ENCODE data around the gene GFRA4.

The GFRA4 gene

GRCh38 chr20:3673221-3674070, 10.2 kb upstream of the GFRA4 start:
- CTCF ChIA-PET: interaction anchor here (1.3 to 14.4 kb wide), 6 partner anchors 14 to 95 kb away, joined by 4 to 121 read pairs (median 4); partner anchors contain the start of gene SIGLEC1

GRCh38 chr20:3672547-3673171, 9.5 kb upstream of the GFRA4 start:
- Histone ChIP-seq H3K27ac (ENCODE audit: insufficient read depth in 1 of 2, low read depth in 1 of 2, low read length in 2 of 2, poor library complexity in 1 of 2, severe bottlenecking in 2 of 2) (no peak overlapping the region), H3K4me3 (ENCODE audit: control insufficient read depth in 1 of 7, extremely low read depth in 1 of 7, insufficient read depth in 4 of 7, low read depth in 2 of 7, low read length in 6 of 7) (peak overlapping the region in 4 of 7 experiments; percentile 42 to 60 (median 52)), H3K4me1 (ENCODE audit: control extremely low read depth in 1 of 4, control insufficient read depth in 4 of 4, insufficient read depth in 4 of 4, low read length in 3 of 4) (peaks cover 0 to 14% (median 9%) of the 10 kb centered on the region in 4 experiments), H3K36me3 (ENCODE audit: control insufficient read depth in 4 of 4, insufficient read depth in 4 of 4, low read length in 3 of 4) (no peaks in the 10 kb centered on the region), H3K9me3 (ENCODE audit: control extremely low read depth in 1 of 5, control insufficient read depth in 4 of 5, insufficient read depth in 2 of 5, low read depth in 1 of 5, low read length in 4 of 5) (no peaks in the 10 kb centered on the region), H3K27me3 (replicated peaks in 2 of 5; ENCODE audit: control insufficient read depth in 4 of 5, insufficient read depth in 5 of 5, low read length in 4 of 5) (peaks cover 0 to 71% (median 19%) of the 10 kb centered on the region in 5 experiments)
- DNase-seq: peak in 2 of 3 donors; percentile 53 to 62
- WGBS (ENCODE audit: insufficient coverage): 2% methylated on average over 54 of the region's 58 CpGs
- ChIA-PET CTCF (interaction anchor here (0.6 to 14.4 kb wide), 6 partner anchors 14 to 106 kb away, joined by 3 to 121 read pairs (median 4); partner anchors contain the start of gene SIGLEC1), POLR2A (no interaction called here)

More at GRCh38 chr20:3673221-3674070, 10.2 kb upstream of the GFRA4 start:
- Histone ChIP-seq H3K27ac (ENCODE audit: insufficient read depth in 1 of 2, low read depth in 1 of 2, low read length in 2 of 2, poor library complexity in 1 of 2, severe bottlenecking in 2 of 2) (no peak overlapping the region), H3K4me3 (ENCODE audit: control insufficient read depth in 1 of 7, extremely low read depth in 1 of 7, insufficient read depth in 4 of 7, low read depth in 2 of 7, low read length in 6 of 7) (peak overlapping the region in 3 of 7 experiments; percentile 48 to 60 (median 57)), H3K9me3 (ENCODE audit: control extremely low read depth in 1 of 5, control insufficient read depth in 4 of 5, insufficient read depth in 2 of 5, low read depth in 1 of 5, low read length in 4 of 5) (no peaks in the 10 kb centered on the region), H3K27me3 (replicated peaks in 2 of 5; ENCODE audit: control insufficient read depth in 4 of 5, insufficient read depth in 5 of 5, low read length in 4 of 5) (peaks cover 0 to 78% (median 23%) of the 10 kb centered on the region in 5 experiments), H3K4me1 (ENCODE audit: control extremely low read depth in 1 of 4, control insufficient read depth in 4 of 4, insufficient read depth in 4 of 4, low read length in 3 of 4) (peaks cover 0 to 14% (median 9%) of the 10 kb centered on the region in 4 experiments), H3K36me3 (ENCODE audit: control insufficient read depth in 4 of 4, insufficient read depth in 4 of 4, low read length in 3 of 4) (no peaks in the 10 kb centered on the region)
- no peak for DNase-seq
- POLR2A ChIA-PET: no interaction called here
- WGBS (ENCODE audit: insufficient coverage): 35% methylated on average over 88 of the region's 90 CpGs

DNA sequence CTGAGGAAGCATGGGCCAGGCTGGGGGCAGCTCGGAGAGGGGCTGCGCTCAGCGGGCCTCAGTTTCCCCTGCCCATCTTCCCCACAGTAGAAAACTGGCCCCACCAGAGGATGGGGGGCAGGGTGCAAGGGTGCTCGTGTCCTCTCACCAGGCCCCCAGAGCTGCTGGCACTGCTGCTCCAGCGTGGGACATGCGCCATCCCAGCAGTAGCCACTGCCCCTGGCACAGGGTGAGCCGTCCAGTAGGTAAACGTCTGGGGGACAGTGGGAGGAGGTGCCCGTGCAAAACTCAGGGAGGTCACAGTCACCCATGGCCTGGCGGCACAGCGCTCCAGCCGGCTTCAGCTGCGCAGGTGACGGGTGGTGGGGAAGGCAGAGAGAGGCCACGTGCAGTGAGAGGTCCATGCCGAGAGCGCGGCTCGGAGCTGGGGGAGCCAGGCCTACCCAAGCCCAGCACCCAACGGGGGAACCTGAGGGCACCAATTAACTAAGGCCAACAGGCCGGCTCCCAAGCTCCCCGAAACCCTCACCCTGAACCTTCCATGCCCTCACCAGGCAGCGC, 8.9 kb upstream of the GFRA4 start:
- Histone ChIP-seq H3K27ac (ENCODE audit: insufficient read depth in 1 of 2, low read depth in 1 of 2, low read length in 2 of 2, poor library complexity in 1 of 2, severe bottlenecking in 2 of 2) (no peak overlapping the region), H3K4me3 (ENCODE audit: control insufficient read depth in 1 of 7, extremely low read depth in 1 of 7, insufficient read depth in 4 of 7, low read depth in 2 of 7, low read length in 6 of 7) (peak overlapping the region in 3 of 7 experiments; percentile 42 to 60 (median 57)), H3K36me3 (ENCODE audit: control insufficient read depth in 4 of 4, insufficient read depth in 4 of 4, low read length in 3 of 4) (no peaks in the 10 kb centered on the region), H3K27me3 (replicated peaks in 2 of 5; ENCODE audit: control insufficient read depth in 4 of 5, insufficient read depth in 5 of 5, low read length in 4 of 5) (peaks cover 0 to 66% (median 19%) of the 10 kb centered on the region in 5 experiments), H3K9me3 (ENCODE audit: control extremely low read depth in 1 of 5, control insufficient read depth in 4 of 5, insufficient read depth in 2 of 5, low read depth in 1 of 5, low read length in 4 of 5) (no peaks in the 10 kb centered on the region), H3K4me1 (ENCODE audit: control extremely low read depth in 1 of 4, control insufficient read depth in 4 of 4, insufficient read depth in 4 of 4, low read length in 3 of 4) (peaks cover 0 to 14% (median 9%) of the 10 kb centered on the region in 4 experiments)
- POLR2A ChIA-PET: no interaction called here
- CTCF ChIA-PET: interaction anchor here (0.6 to 14.4 kb wide), 6 partner anchors 13 to 106 kb away, joined by 3 to 121 read pairs (median 4); partner anchors contain the start of gene SIGLEC1
- 39% methylated on average over 14 of the region's 23 CpGs for WGBS (ENCODE audit: insufficient coverage)
- DNase-seq: no peak

DNA sequence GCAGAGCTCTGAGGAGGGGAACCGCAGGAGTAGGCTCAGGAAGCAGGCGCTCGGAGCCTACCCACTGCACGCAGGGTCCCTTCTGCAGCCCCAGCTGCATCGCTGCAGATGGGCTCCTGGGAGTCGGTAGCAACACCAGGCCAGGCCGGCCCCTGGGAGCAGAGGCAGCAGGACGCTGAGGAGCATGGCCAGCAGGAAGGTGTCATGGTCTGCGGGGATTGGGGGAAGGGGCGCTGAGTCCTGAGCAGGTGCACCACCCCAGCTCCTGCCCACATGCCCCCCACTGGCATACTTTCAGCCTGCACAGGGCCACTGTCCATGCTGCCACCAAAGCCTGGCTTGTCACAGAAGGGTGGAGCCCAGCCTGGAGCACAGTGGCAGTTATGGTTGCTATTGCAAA, 7.7 kb upstream of the GFRA4 start:
- Histone ChIP-seq H3K4me3 (ENCODE audit: control insufficient read depth in 1 of 7, extremely low read depth in 1 of 7, insufficient read depth in 4 of 7, low read depth in 2 of 7, low read length in 6 of 7) (no peak overlapping the region), H3K27ac (ENCODE audit: insufficient read depth in 1 of 2, low read depth in 1 of 2, low read length in 2 of 2, poor library complexity in 1 of 2, severe bottlenecking in 2 of 2) (no peak overlapping the region), H3K36me3 (ENCODE audit: control insufficient read depth in 4 of 4, insufficient read depth in 4 of 4, low read length in 3 of 4) (no peaks in the 10 kb centered on the region), H3K4me1 (ENCODE audit: control extremely low read depth in 1 of 4, control insufficient read depth in 4 of 4, insufficient read depth in 4 of 4, low read length in 3 of 4) (peaks cover 0 to 19% (median 14%) of the 10 kb centered on the region in 4 experiments), H3K9me3 (ENCODE audit: control extremely low read depth in 1 of 5, control insufficient read depth in 4 of 5, insufficient read depth in 2 of 5, low read depth in 1 of 5, low read length in 4 of 5) (no peaks in the 10 kb centered on the region), H3K27me3 (replicated peaks in 2 of 5; ENCODE audit: control insufficient read depth in 4 of 5, insufficient read depth in 5 of 5, low read length in 4 of 5) (peaks cover 0 to 61% (median 18%) of the 10 kb centered on the region in 5 experiments)
- WGBS (ENCODE audit: insufficient coverage): 79% methylated on average over 10 of the region's 10 CpGs
- DNase-seq: no peak
- POLR2A ChIA-PET: interaction anchor here (0.6 kb wide), 1 partner anchor 76 kb away, joined by 3 read pairs; no protein-coding TSS in a partner anchor
- CTCF ChIA-PET: interaction anchor here (0.8 to 14.4 kb wide), 2 partner anchors 27 to 39 kb away, joined by 4 to 121 read pairs; partner anchors contain the start of gene SIGLEC1

GRCh38 chr20:3670511-3670910, 7.3 kb upstream of the GFRA4 start:
- H3K27me3 ChIP-seq (replicated peaks in 2 of 5; ENCODE audit: control insufficient read depth in 4 of 5, insufficient read depth in 5 of 5, low read length in 4 of 5): peaks cover 0 to 57% (median 16%) of the 10 kb centered on the region in 5 experiments
- WGBS (ENCODE audit: insufficient coverage): 54% methylated on average over 5 of the region's 6 CpGs
- peaks cover 0 to 22% (median 15%) of the 10 kb centered on the region in 4 experiments for H3K4me1 ChIP-seq (ENCODE audit: control extremely low read depth in 1 of 4, control insufficient read depth in 4 of 4, insufficient read depth in 4 of 4, low read length in 3 of 4)
- H3K4me3 ChIP-seq (ENCODE audit: control insufficient read depth in 1 of 7, extremely low read depth in 1 of 7, insufficient read depth in 4 of 7, low read depth in 2 of 7, low read length in 6 of 7): no peak overlapping the region
- no peaks in the 10 kb centered on the region for H3K36me3 ChIP-seq (ENCODE audit: control insufficient read depth in 4 of 4, insufficient read depth in 4 of 4, low read length in 3 of 4)
- POLR2A ChIA-PET: interaction anchor here (0.6 kb wide), 1 partner anchor 76 kb away, joined by 3 read pairs; no protein-coding TSS in a partner anchor
- H3K9me3 ChIP-seq (ENCODE audit: control extremely low read depth in 1 of 5, control insufficient read depth in 4 of 5, insufficient read depth in 2 of 5, low read depth in 1 of 5, low read length in 4 of 5): no peaks in the 10 kb centered on the region
- DNase-seq: no peak
- CTCF ChIA-PET: interaction anchor here (0.8 to 14.4 kb wide), 2 partner anchors 28 to 40 kb away, joined by 4 to 121 read pairs; partner anchors contain the start of gene SIGLEC1
- H3K27ac ChIP-seq (ENCODE audit: insufficient read depth in 1 of 2, low read depth in 1 of 2, low read length in 2 of 2, poor library complexity in 1 of 2, severe bottlenecking in 2 of 2): no peak overlapping the region

GRCh38 chr20:3669710-3670367, 6.6 kb upstream of the GFRA4 start:
- DNase-seq: no peak
- Histone ChIP-seq H3K27me3 (replicated peaks in 2 of 5; ENCODE audit: control insufficient read depth in 4 of 5, insufficient read depth in 5 of 5, low read length in 4 of 5) (peaks cover 0 to 50% (median 14%) of the 10 kb centered on the region in 5 experiments), H3K36me3 (ENCODE audit: control insufficient read depth in 4 of 4, insufficient read depth in 4 of 4, low read length in 3 of 4) (no peaks in the 10 kb centered on the region), H3K4me1 (ENCODE audit: control extremely low read depth in 1 of 4, control insufficient read depth in 4 of 4, insufficient read depth in 4 of 4, low read length in 3 of 4) (peaks cover 0 to 22% (median 15%) of the 10 kb centered on the region in 4 experiments), H3K4me3 (ENCODE audit: control insufficient read depth in 1 of 7, extremely low read depth in 1 of 7, insufficient read depth in 4 of 7, low read depth in 2 of 7, low read length in 6 of 7) (no peak overlapping the region), H3K27ac (ENCODE audit: insufficient read depth in 1 of 2, low read depth in 1 of 2, low read length in 2 of 2, poor library complexity in 1 of 2, severe bottlenecking in 2 of 2) (no peak overlapping the region), H3K9me3 (ENCODE audit: control extremely low read depth in 1 of 5, control insufficient read depth in 4 of 5, insufficient read depth in 2 of 5, low read depth in 1 of 5, low read length in 4 of 5) (no peaks in the 10 kb centered on the region)
- ChIA-PET POLR2A (no interaction called here), CTCF (interaction anchor here (14.4 kb wide), 1 partner anchor 40 kb away, joined by 121 read pairs; the partner anchor contains the start of gene SIGLEC1)
- 90% methylated on average over 12 of the region's 13 CpGs for WGBS (ENCODE audit: insufficient coverage)
